CD1c-positive myeloid dendritic cell (primary cell): ENCODE measurements around the gene NOL6.
"Not testable (repeated sequence)": the region's sequence is repeated elsewhere in the genome, so short reads cannot be mapped to it uniquely, and the experiment has no call there.

Source experiments
- DNase-seq: peaks from one replicate; pipeline ENCODE4 v3.0.0-alpha.2; 2016; ENCODE audit errors: extremely low spot score

The NOL6 gene

DNA sequence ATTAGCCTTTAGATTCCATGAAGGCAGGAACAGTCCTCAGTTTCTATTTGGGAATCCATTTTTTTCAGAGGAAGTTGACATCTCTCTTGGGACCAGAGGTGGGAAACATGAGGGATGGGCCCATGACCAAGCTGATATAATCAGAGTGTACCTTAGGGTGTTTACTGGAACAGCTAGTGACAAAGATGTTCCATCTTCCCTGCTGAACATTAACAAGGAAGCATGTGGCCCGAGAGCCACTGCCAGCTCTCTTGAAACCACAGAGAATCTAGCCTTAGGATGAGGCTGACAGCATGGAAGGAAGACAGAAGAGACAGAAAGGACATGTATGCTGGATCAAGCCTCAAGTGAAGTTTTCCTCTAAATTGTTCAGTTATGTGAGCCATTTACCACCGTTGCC, 42.3 kb downstream of the NOL6 start:
- no peak for DNase-seq

- DNase-seq: no peak
These were observed 42.8 kb downstream of the NOL6 start for GRCh38 chr9:33430942-33431341.

DNA sequence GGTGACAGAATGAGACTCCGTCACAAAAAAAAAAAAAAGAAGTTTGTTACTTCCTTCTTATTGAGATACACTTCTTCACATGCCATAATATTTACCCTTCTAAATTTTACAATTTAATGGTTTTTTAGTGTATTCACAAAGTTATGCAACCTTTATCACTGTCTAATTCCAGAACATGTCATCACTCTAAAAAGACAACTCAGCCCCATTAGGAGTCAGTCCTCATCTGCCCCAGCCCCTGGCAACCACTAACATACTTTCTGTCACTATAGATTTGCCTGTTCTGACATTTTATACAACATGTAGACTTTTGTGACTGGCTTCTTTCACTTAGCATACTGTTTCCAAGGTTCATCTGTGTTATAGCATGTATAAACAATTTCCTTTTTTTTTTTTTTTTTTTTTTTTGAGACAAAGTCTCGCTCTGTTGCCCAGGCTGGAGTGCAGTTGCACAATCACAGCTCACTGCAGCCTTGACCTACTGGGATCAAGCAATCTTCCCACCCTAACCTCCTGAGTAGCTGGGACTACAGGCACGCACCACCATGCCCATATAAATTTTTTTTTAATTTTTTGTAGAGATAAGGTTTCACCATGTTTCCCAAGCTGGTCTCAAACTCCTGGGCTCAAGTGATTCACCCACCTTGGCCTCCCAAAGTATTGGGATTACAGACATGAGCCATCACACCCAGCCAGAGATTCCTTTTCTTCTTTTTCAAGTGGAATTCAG, 44.3 kb downstream of the NOL6 start:
- DNase-seq: peak; percentile 8

- DNase-seq: no peak
These were observed 46.9 kb downstream of the NOL6 start for GRCh38 chr9:33426843-33427293.

GRCh38 chr9:33425128-33425533, 48.6 kb downstream of the NOL6 start:
- no peak for DNase-seq

- DNase-seq: not testable (repeated sequence)
These were observed 49.2 kb downstream of the NOL6 start for GRCh38 chr9:33424492-33424891.

- DNase-seq: not testable (repeated sequence)
These were observed 49.7 kb downstream of the NOL6 start for GRCh38 chr9:33424043-33424442.

GRCh38 chr9:33419708-33420303, 53.9 kb downstream of the NOL6 start:
- DNase-seq: no peak

DNA sequence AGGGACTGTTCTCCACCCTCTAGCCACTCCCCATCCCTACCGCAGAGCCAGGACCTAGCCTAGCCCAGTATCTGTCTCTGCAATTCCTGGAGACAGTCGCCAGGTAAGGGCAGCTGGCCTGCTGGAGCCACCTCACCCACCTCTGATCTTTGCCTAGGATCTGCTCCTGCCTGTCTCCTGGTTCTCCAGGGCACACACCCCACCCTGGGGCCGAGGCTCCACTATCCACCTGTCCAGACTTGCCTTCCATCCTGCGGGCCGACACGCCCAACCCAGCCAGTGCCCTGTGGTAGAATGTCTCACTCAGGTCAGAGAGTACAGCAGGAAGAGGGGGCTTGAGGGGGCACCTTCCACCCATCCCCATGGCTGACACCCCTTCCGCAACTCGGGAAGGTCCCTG, 55.6 kb downstream of the NOL6 start:
- DNase-seq: no peak

DNA sequence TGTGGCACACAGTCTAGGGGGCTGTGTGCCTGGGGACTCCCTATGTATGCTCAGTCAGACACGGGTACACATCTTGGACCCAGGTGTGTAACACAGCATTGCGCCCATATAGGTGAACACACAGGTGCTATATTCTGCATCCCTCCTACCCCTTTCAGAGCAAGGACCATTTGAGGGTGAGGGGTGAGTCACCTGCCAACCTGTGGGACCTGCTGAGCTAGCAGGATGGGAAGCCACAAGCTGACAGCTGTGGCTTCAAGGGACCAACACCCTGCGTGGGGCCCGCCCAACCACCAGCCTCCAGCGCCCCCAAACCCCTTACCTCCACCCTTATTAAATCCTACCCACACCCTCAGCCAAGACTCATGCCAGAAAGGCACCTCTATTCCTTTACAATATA, 56.7 kb downstream of the NOL6 start:
- no peak for DNase-seq

- peak; percentile 70 for DNase-seq
These were observed 58.2 kb downstream of the NOL6 start for GRCh38 chr9:33415501-33416038.

- DNase-seq: no peak
These were observed 58.7 kb downstream of the NOL6 start for GRCh38 chr9:33414889-33415500.

- no peak for DNase-seq
These were observed 59.5 kb downstream of the NOL6 start for GRCh38 chr9:33414268-33414667.
